NCI-H774 (cell line): Measurements from ENCODE around the gene MUC3A.
"Not testable (repeated sequence)": the region's sequence is repeated elsewhere in the genome, so short reads cannot be mapped to it uniquely, and the experiment has no call there.

Source experiments
- DNase-seq: peaks from one replicate; lab custom pipeline; 2025; lab: John Stamatoyannopoulos, UW

Gene MUC3A

GRCh38 chr7:100971111-100972001 lies 22.0 kb downstream of the MUC3A start:
- no peak for DNase-seq

GRCh38 chr7:100972002-100972347 lies 22.6 kb downstream of the MUC3A start:
- no peak for DNase-seq

GRCh38 chr7:100974021-100974420 lies 24.7 kb downstream of the MUC3A start:
- no peak for DNase-seq

GRCh38 chr7:100975371-100975821 lies 26.1 kb downstream of the MUC3A start:
- DNase-seq, result peak; percentile 41

GRCh38 chr7:100978300-100978699 lies 29.0 kb downstream of the MUC3A start:
- DNase-seq, result no peak

- no peak for DNase-seq
These were observed 34.3 kb downstream of the MUC3A start for GRCh38 chr7:100983451-100984187.

GRCh38 chr7:100984241-100984918 lies 35.0 kb downstream of the MUC3A start:
- DNase-seq, result not testable (repeated sequence)

GRCh38 chr7:100985033-100985797 lies 35.9 kb downstream of the MUC3A start:
- DNase-seq, result not testable (repeated sequence)

GRCh38 chr7:100991631-100992030 lies 42.3 kb downstream of the MUC3A start:
- DNase-seq, result no peak

GRCh38 chr7:100992280-100992679 lies 42.9 kb downstream of the MUC3A start:
- not testable (repeated sequence) for DNase-seq

GRCh38 chr7:100994671-100995070 lies 45.3 kb downstream of the MUC3A start:
- not testable (repeated sequence) for DNase-seq

GRCh38 chr7:100998530-100998929 lies 49.2 kb downstream of the MUC3A start:
- not testable (repeated sequence) for DNase-seq

GRCh38 chr7:100999334-100999733 lies 50.0 kb downstream of the MUC3A start:
- not testable (repeated sequence) for DNase-seq

GRCh38 chr7:101000025-101000424 lies 50.7 kb downstream of the MUC3A start:
- DNase-seq, result not testable (repeated sequence)

- DNase-seq, result not testable (repeated sequence)
These were observed 53.0 kb downstream of the MUC3A start for GRCh38 chr7:101002333-101002732.

GRCh38 chr7:101007361-101007760 lies 58.0 kb downstream of the MUC3A start:
- not testable (repeated sequence) for DNase-seq

GRCh38 chr7:101009629-101010028 lies 60.3 kb downstream of the MUC3A start:
- DNase-seq, result no peak

GRCh38 chr7:101012931-101013330 lies 63.6 kb downstream of the MUC3A start:
- no peak for DNase-seq

GRCh38 chr7:101015626-101016025 lies 66.3 kb downstream of the MUC3A start:
- DNase-seq, result no peak

GRCh38 chr7:101017064-101017777 lies 67.9 kb downstream of the MUC3A start:
- DNase-seq, result no peak
